GM12874 (cell line): ENCODE measurements around the gene DPAGT1.

ENCODE experiments used
- CTCF ChIP-seq: IDR thresholded peaks from 2 replicates; pipeline ENCODE4 v1.5.1; 2011; ENCODE audit warnings: low read depth, mild to moderate bottlenecking, control low read depth, low read length, moderate library complexity; ENCODE audit not compliant: insufficient read depth

The DPAGT1 gene

GRCh38 chr11:119120639-119121007 lies 19.0 kb upstream of the DPAGT1 start:
- TF ChIP-seq CTCF: no peak

GRCh38 chr11:119118946-119119345 lies 17.3 kb upstream of the DPAGT1 start:
- no peak for TF ChIP-seq CTCF

GRCh38 chr11:119118227-119118626 lies 16.6 kb upstream of the DPAGT1 start:
- no peak for TF ChIP-seq CTCF

- TF ChIP-seq CTCF: no peak
Observed at GRCh38 chr11:119117004-119117706, 15.5 kb upstream of the DPAGT1 start.

GRCh38 chr11:119116601-119117000 lies 14.9 kb upstream of the DPAGT1 start:
- no peak for TF ChIP-seq CTCF

- no peak for TF ChIP-seq CTCF
Observed at GRCh38 chr11:119116235-119116594, 14.6 kb upstream of the DPAGT1 start.

- no peak for TF ChIP-seq CTCF
Observed at GRCh38 chr11:119115484-119116234, 14.0 kb upstream of the DPAGT1 start.
